Measurements from ENCODE around the gene ADORA1. TPM values are rescaled to one million over a fixed set of nuclear protein-coding genes. Genes with fewer than 3 reads are reported as not detected.

Gene ADORA1
- polyA plus RNA-seq, 1 of the 3 experiments (the other 2 are of a cell fraction) = 4.8 TPM

GRCh38 chr1:203150511-203151297 is 23.2 kb downstream of the ADORA1 start:
- ChIA-PET POLR2A (no interaction called here), CTCF (interaction anchor here (0.5 to 3.2 kb wide), 6 partner anchors 22 to 439 kb away, joined by 3 to 12 read pairs (median 4); no protein-coding TSS in a partner anchor)
- Histone ChIP-seq H3K4me3 (ENCODE audit: low read depth in 2 of 2, low read length in 1 of 2) (no peak overlapping the region), H3K79me2 (ENCODE audit: insufficient read depth) (no peaks in the 10 kb centered on the region), H3K27me3 (ENCODE audit: insufficient read depth) (no peaks in the 10 kb centered on the region), H3K9me3 (no peaks in the 10 kb centered on the region), H4K20me1 (ENCODE audit: insufficient read depth) (no peaks in the 10 kb centered on the region), H2AFZ (ENCODE audit: low read depth) (no peak overlapping the region), H3K36me3 (replicated peaks in 1 of 2; ENCODE audit: control insufficient read depth in 1 of 2, insufficient read depth in 2 of 2, low read length in 1 of 2) (no peaks in the 10 kb centered on the region), H3K4me1 (ENCODE audit: control insufficient read depth in 1 of 2, insufficient read depth in 2 of 2, low read depth in 1 of 2, low read length in 1 of 2) (peaks cover 33 to 52% of the 10 kb centered on the region in 2 experiments), H3K27ac (ENCODE audit: low read depth in 2 of 2, low read length in 1 of 2) (no peak overlapping the region), H3K4me2 (no peak overlapping the region), H3K9ac (no peak overlapping the region), H3K9me2 (no peaks in the 10 kb centered on the region), H3F3A (replicated peaks; ENCODE audit: insufficient read depth) (no peaks in the 10 kb centered on the region)
- DNase-seq = no peak
- TF ChIP-seq, protein P1, sequence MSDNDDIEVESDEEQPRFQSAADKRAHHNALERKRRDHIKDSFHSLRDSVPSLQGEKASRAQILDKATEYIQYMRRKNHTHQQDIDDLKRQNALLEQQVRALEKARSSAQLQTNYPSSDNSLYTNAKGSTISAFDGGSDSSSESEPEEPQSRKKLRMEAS (IDR thresholded peaks at IDR 0.05; ENCODE audit: low read depth) = no peak
- TF ChIP-seq TCF12 (IDR thresholded peaks at IDR 0.05) (no peak), NRF1 (IDR thresholded peaks at IDR 0.05; ENCODE audit: low read depth, low read length) (no peak), GATA2 (CRISPR knock-in tag; IDR thresholded peaks at IDR 0.05) (no peak), USF1 (IDR thresholded peaks at IDR 0.05; ENCODE audit: borderline replicate concordance, low read depth) (no peak), MEF2A (IDR thresholded peaks at IDR 0.05; ENCODE audit: borderline replicate concordance, low read depth) (no peak), MXI1 (IDR thresholded peaks at IDR 0.05; ENCODE audit: low read depth, low read length) (no peak), IRF3 (IDR thresholded peaks at IDR 0.05; ENCODE audit: low read depth, low read length) (no peak), TEAD4 (IDR thresholded peaks at IDR 0.05; ENCODE audit: borderline replicate concordance, insufficient read depth) (no peak), TAF1 (IDR thresholded peaks at IDR 0.05; ENCODE audit: borderline replicate concordance, low read depth, low read length) (no peak), RAD21 (IDR thresholded peaks at IDR 0.05; ENCODE audit: low read length) (no peak), FOSL2 (IDR thresholded peaks at IDR 0.05; ENCODE audit: borderline replicate concordance, low read depth) (no peak), EZH2phosphoT487 (IDR thresholded peaks at IDR 0.05; ENCODE audit: borderline replicate concordance, low read depth) (no peak), RXRA (IDR thresholded peaks at IDR 0.05; ENCODE audit: borderline replicate concordance, low read depth) (no peak), SIN3A (IDR thresholded peaks at IDR 0.05; ENCODE audit: borderline replicate concordance, low read depth, low read length) (no peak), YY1 (IDR thresholded peaks at IDR 0.05; ENCODE audit: low read depth) (no peak)
- TF ChIP-seq, protein P2, sequence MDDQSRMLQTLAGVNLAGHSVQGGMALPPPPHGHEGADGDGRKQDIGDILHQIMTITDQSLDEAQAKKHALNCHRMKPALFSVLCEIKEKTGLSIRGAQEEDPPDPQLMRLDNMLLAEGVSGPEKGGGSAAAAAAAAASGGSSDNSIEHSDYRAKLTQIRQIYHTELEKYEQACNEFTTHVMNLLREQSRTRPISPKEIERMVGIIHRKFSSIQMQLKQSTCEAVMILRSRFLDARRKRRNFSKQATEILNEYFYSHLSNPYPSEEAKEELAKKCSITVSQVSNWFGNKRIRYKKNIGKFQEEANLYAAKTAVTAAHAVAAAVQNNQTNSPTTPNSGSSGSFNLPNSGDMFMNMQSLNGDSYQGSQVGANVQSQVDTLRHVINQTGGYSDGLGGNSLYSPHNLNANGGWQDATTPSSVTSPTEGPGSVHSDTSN (IDR thresholded peaks at IDR 0.05) = no peak
- TF ChIP-seq, protein P3, sequence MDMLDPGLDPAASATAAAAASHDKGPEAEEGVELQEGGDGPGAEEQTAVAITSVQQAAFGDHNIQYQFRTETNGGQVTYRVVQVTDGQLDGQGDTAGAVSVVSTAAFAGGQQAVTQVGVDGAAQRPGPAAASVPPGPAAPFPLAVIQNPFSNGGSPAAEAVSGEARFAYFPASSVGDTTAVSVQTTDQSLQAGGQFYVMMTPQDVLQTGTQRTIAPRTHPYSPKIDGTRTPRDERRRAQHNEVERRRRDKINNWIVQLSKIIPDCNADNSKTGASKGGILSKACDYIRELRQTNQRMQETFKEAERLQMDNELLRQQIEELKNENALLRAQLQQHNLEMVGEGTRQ (IDR thresholded peaks at IDR 0.05; ENCODE audit: borderline replicate concordance, low read depth, low read length) = no peak
- 82% methylated on average over 8 of the region's 9 CpGs for WGBS (ENCODE audit: low lambda C conversion rate)

Data from SK-N-SH (cell line).